COLO829 (cell line): ENCODE measurements around the gene NMNAT2.
A peak's percentile ranks its signal among the peaks of the same experiment; 100 is the strongest.
"Not testable (repeated sequence)": the region's sequence is repeated elsewhere in the genome, so short reads cannot be mapped to it uniquely, and the experiment has no call there.

ENCODE experiments used
- DNase-seq: peaks from one replicate; pipeline ENCODE4 v3.0.0; 2012; ENCODE audit warnings: low spot score

Gene NMNAT2

GRCh38 chr1:183285256-183285655 is 132.9 kb downstream of the NMNAT2 start:
- no peak for DNase-seq

- no peak for DNase-seq
Measured at GRCh38 chr1:183284086-183284485, 134.1 kb downstream of the NMNAT2 start.

GRCh38 chr1:183283286-183283685 is 134.9 kb downstream of the NMNAT2 start:
- no peak for DNase-seq

- no peak for DNase-seq
Measured at GRCh38 chr1:183282101-183282855, 135.9 kb downstream of the NMNAT2 start.

GRCh38 chr1:183281553-183282091 is 136.6 kb downstream of the NMNAT2 start:
- DNase-seq: peak; percentile 83

- no peak for DNase-seq
Measured at GRCh38 chr1:183281039-183281438, 137.1 kb downstream of the NMNAT2 start.

GRCh38 chr1:183279835-183280234 is 138.3 kb downstream of the NMNAT2 start:
- no peak for DNase-seq

- DNase-seq: peak; percentile 43
Measured at GRCh38 chr1:183278739-183279591, 139.2 kb downstream of the NMNAT2 start.

GRCh38 chr1:183277821-183278738 is 140.1 kb downstream of the NMNAT2 start:
- DNase-seq: peak; percentile 44

- no peak for DNase-seq
Measured at GRCh38 chr1:183276386-183277080, 141.6 kb downstream of the NMNAT2 start.

GRCh38 chr1:183275322-183275721 is 142.9 kb downstream of the NMNAT2 start:
- no peak for DNase-seq

- DNase-seq: no peak
Measured at GRCh38 chr1:183274836-183275235, 143.3 kb downstream of the NMNAT2 start.

GRCh38 chr1:183273984-183274383 is 144.2 kb downstream of the NMNAT2 start:
- DNase-seq: not testable (repeated sequence)

GRCh38 chr1:183273300-183273699 is 144.9 kb downstream of the NMNAT2 start:
- no peak for DNase-seq

- no peak for DNase-seq
Measured at GRCh38 chr1:183272390-183272848, 145.8 kb downstream of the NMNAT2 start.

- DNase-seq: peak; percentile 81
Measured at GRCh38 chr1:183270541-183271141, 147.5 kb downstream of the NMNAT2 start.

- DNase-seq: no peak
Measured at GRCh38 chr1:183267646-183268431, 150.3 kb downstream of the NMNAT2 start.

- DNase-seq: no peak
Measured at GRCh38 chr1:183263886-183264602, 154.1 kb downstream of the NMNAT2 start.

- no peak for DNase-seq
Measured at GRCh38 chr1:183262628-183263200, 155.5 kb downstream of the NMNAT2 start.
